Peyer's patch (tissue), 4 donors: ENCODE results near the gene ZNF644. TPM values are rescaled to one million over a fixed set of nuclear protein-coding genes. Genes with fewer than 3 reads are reported as not detected.
"Not testable (repeated sequence)": the region's sequence is repeated elsewhere in the genome, so short reads cannot be mapped to it uniquely, and the experiment has no call there.

ENCODE experiments used
- DNase-seq, 3 donors: peaks; one replicate each; pipeline ENCODE4 v3.0.0-alpha.2; 2017 to 2019
- H3K27ac ChIP-seq, 4 donors: fragments of 200-600 bp; sonication (generic); one replicate each; pipeline ENCODE4 v1.5.1; 2016 to 2019
- H3K27me3 ChIP-seq, 2 donors: fragments of 200-600 bp; sonication (generic); one replicate each; pipeline ENCODE4 v1.5.1; 2019
- H3K36me3 ChIP-seq, 3 donors: fragments of 200-600 bp; sonication (generic); one replicate each; pipeline ENCODE4 v1.5.1; 2016 to 2019
- H3K4me1 ChIP-seq, 4 donors: fragments of 200-600 bp; sonication (generic); one replicate each; pipeline ENCODE4 v1.5.1; 2016 to 2019
- H3K4me3 ChIP-seq, 4 donors: fragments of 200-600 bp; sonication (generic); 1 replicate in 3 of 4; 2 replicates in 1 of 4; pipeline ENCODE4 v1.5.1; 2016 to 2019; ENCODE audit warnings: mild to moderate bottlenecking in 1 of 4
- H3K9me3 ChIP-seq, 4 donors: fragments of 200-600 bp; sonication (generic); one replicate each; pipeline ENCODE4 v1.5.1; 2016 to 2019; ENCODE audit warnings: mild to moderate bottlenecking in 1 of 4
- CTCF ChIP-seq, 6 experiments: fragments of 450-650 bp in 4 of 6; fragments of 200-600 bp in 2 of 6; sonication (generic) in 1 of 6; IDR thresholded peaks; one replicate each; pipeline ENCODE4 v1.5.1; 2017 to 2019; ENCODE audit warnings: antibody characterized with exemption in 6 of 6, mild to moderate bottlenecking in 3 of 6, moderate library complexity in 1 of 6
- POLR2A ChIP-seq, 2 donors: fragments of 450-650 bp; IDR thresholded peaks; one replicate each; pipeline ENCODE4 v1.5.1; 2017; ENCODE audit warnings: antibody characterized with exemption in 2 of 2, mild to moderate bottlenecking in 2 of 2, moderate library complexity in 2 of 2
- total RNA-seq, 4 donors: library from RNA; depleted of rRNA; stranded (reverse); fragments of >200 nt; gene quantifications; one replicate each; pipeline ENCODE4 v1.1.0, GENCODE V29; 2016

Gene ZNF644
- total RNA-seq, 4 donors from 2014 or later: 46.5 to 111 (median 62.4) TPM

GRCh38 chr1:91057784-91058183 lies 35.9 kb upstream of the ZNF644 start:
- H3K9me3 ChIP-seq: no peaks in the 10 kb centered on the region
- H3K4me3 ChIP-seq: no peak overlapping the region
- TF ChIP-seq POLR2A (IDR thresholded peaks at IDR 0.05) (no peak), CTCF (IDR thresholded peaks at IDR 0.05) (no peak)
- peaks cover 0 to 2% (median 0%) of the 10 kb centered on the region in 4 donors for H3K4me1 ChIP-seq
- no peaks in the 10 kb centered on the region for H3K27me3 ChIP-seq
- no peak overlapping the region for H3K27ac ChIP-seq
- H3K36me3 ChIP-seq: no peaks in the 10 kb centered on the region
- no peak for DNase-seq

- TF ChIP-seq POLR2A (IDR thresholded peaks at IDR 0.05) (no peak), CTCF (IDR thresholded peaks at IDR 0.05) (no peak)
- H3K9me3 ChIP-seq: no peaks in the 10 kb centered on the region
- H3K27me3 ChIP-seq: no peaks in the 10 kb centered on the region
- H3K27ac ChIP-seq: peak overlapping the region in 1 of 4 donors; percentile 45
- DNase-seq: peak in 1 of 3 donors; percentile 40
- no peaks in the 10 kb centered on the region for H3K36me3 ChIP-seq
- H3K4me1 ChIP-seq: peaks cover 0 to 2% (median 0%) of the 10 kb centered on the region in 4 donors
- no peak overlapping the region for H3K4me3 ChIP-seq
Measured at GRCh38 chr1:91054780-91055481, 33.1 kb upstream of the ZNF644 start.

DNA sequence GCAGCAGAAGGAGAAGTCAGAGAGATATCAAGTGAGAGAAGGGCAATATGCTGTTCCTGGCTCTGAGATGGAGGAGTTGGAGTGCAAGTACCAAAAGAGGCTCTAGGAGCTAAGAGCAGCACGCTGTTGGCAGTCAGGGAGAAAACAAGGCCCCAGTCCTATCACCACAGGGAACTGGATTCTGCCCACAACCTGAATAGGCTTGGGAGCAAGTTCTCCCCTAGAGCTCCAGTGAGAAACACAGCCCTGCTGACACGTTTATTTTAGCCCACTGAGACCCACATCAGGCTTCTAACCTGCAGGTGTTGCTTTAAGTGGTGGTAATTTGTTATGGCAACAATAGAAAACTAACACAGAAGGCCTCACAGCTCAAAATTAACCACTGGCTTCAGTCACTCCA lies 31.8 kb upstream of the ZNF644 start:
- no peak overlapping the region for H3K4me3 ChIP-seq
- no peak for TF ChIP-seq CTCF (IDR thresholded peaks at IDR 0.05)
- no peak for TF ChIP-seq POLR2A (IDR thresholded peaks at IDR 0.05)
- no peaks in the 10 kb centered on the region for H3K36me3 ChIP-seq
- no peaks in the 10 kb centered on the region for H3K9me3 ChIP-seq
- DNase-seq: no peak
- H3K27ac ChIP-seq: no peak overlapping the region
- H3K4me1 ChIP-seq: peaks cover 0 to 2% (median 0%) of the 10 kb centered on the region in 4 donors
- no peaks in the 10 kb centered on the region for H3K27me3 ChIP-seq

DNA sequence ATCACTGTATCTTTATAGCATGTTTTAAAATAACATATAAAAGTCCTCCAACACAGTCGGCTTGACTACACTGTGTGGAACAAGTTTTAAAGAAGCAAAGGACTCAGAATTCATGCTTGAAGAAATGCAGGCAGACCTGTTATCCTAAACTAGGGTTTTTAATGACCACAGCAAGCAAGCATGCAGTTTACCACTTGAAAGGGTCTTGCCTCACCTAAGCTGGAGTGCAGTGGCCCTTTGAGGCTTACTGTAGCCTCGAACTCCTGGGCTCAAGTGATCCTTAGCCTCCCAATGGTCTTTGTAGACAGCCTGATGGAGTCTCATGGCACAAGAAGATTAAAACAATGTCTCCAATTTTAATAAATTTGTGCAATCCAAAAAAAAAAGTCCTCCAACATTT lies 27.7 kb upstream of the ZNF644 start:
- H3K9me3 ChIP-seq, H3K27me3 ChIP-seq, H3K4me1 ChIP-seq, DNase-seq, H3K27ac ChIP-seq, H3K4me3 ChIP-seq, H3K36me3 ChIP-seq: not testable (repeated sequence)

GRCh38 chr1:91046766-91047165 lies 24.9 kb upstream of the ZNF644 start:
- Histone ChIP-seq H3K9me3 (no peaks in the 10 kb centered on the region), H3K27ac (no peak overlapping the region), H3K36me3 (no peaks in the 10 kb centered on the region), H3K4me3 (no peak overlapping the region), H3K4me1 (no peaks in the 10 kb centered on the region), H3K27me3 (no peaks in the 10 kb centered on the region)
- TF ChIP-seq POLR2A (IDR thresholded peaks at IDR 0.05): no peak
- no peak for TF ChIP-seq CTCF (IDR thresholded peaks at IDR 0.05)
- no peak for DNase-seq

GRCh38 chr1:91045284-91045683 lies 23.4 kb upstream of the ZNF644 start:
- Histone ChIP-seq H3K4me3 (no peak overlapping the region), H3K27ac (no peak overlapping the region), H3K4me1 (no peaks in the 10 kb centered on the region), H3K9me3 (no peaks in the 10 kb centered on the region), H3K36me3 (no peaks in the 10 kb centered on the region), H3K27me3 (no peaks in the 10 kb centered on the region)
- TF ChIP-seq POLR2A (IDR thresholded peaks at IDR 0.05): no peak
- TF ChIP-seq CTCF (IDR thresholded peaks at IDR 0.05): no peak
- DNase-seq: no peak

DNA sequence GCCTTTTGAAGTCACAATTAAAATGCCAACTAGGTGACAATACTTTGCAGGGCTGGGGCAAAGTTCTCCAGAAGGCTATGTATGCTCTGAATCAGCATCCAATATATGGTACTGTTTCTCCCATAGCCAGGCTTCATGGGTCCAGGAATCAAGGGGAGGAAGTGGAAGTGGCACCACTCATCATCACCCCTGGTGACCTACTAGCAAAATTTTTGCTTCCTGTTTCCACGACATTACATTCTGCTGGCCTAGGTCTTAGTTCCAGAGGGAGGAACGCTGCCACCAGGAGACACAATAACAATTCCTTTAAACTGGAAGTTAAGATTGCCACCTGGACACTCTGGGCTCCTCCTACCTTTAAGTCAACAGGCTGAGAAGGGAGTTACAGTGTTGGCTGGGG lies 22.9 kb upstream of the ZNF644 start:
- H3K27me3 ChIP-seq, H3K27ac ChIP-seq, H3K9me3 ChIP-seq, H3K36me3 ChIP-seq, H3K4me3 ChIP-seq, H3K4me1 ChIP-seq: not testable (repeated sequence)
- DNase-seq: peak in 1 of 3 donors; percentile 53

DNA sequence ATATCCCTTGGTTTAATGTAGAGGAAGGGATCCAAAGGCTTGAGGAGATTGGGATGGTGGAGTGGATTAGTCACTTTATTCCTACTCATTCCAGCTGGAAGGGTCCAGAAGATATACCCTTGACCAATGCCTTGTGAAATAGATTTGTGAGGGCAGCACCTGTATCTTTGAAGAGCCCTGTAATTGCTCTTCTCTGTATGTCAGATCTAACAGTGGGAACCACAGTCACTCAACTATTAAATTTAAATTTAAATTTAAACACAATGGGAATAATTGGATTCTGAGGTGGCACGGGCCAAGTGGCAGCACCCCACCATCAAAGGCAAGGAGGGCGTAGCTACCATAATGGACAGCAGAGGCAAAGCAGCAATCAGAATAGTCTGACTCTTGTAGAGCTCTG lies 20.5 kb upstream of the ZNF644 start:
- not testable (repeated sequence) for DNase-seq, H3K4me3 ChIP-seq, H3K9me3 ChIP-seq, H3K4me1 ChIP-seq, H3K27me3 ChIP-seq, H3K27ac ChIP-seq, H3K36me3 ChIP-seq
